Stimulated activated CD8-positive, alpha-beta memory T cell treated with anti-CD3 and anti-CD28 coated beads, Interleukin-15, amount 100 ng/mL, for 48 hours (primary cell): Measurements from ENCODE around the gene CHMP1B.

ENCODE experiments used
- DNase-seq, 2 donors: peaks; one replicate each; pipeline ENCODE4 v3.0.0-alpha.2; 2020; ENCODE audit warnings: low read depth in 2 of 2

Gene CHMP1B

DNA sequence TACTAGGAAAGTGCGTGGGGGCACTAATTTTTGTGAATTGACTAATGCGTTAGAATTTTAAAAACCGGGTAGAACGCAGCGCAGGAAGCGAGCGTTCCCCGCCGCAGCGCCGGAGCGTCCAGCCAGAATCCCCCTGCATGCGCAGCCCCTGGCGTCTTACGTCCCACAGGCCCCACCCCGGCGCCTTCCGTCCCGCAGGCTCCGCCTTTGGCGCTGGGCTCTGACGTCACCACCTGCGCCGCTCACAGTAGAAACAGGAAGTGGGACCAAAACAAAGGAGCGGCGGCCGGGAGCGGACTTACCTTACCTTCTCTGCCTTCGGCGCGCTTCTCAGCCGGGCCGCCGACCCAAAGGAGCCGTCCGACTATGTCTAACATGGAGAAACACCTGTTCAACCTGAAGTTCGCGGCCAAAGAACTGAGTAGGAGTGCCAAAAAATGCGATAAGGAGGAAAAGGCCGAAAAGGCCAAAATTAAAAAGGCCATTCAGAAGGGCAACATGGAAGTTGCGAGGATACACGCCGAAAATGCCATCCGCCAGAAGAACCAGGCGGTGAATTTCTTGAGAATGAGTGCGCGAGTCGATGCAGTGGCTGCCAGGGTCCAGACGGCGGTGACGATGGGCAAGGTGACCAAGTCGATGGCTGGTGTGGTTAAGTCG is at the start of gene CHMP1B:
CHMP1B (plus strand) TSS at position 268 of the 660 bp plus-strand sequence; CDS start at position 367, 99 bp downstream.
- peak; percentile 95 to 96 for DNase-seq

DNA sequence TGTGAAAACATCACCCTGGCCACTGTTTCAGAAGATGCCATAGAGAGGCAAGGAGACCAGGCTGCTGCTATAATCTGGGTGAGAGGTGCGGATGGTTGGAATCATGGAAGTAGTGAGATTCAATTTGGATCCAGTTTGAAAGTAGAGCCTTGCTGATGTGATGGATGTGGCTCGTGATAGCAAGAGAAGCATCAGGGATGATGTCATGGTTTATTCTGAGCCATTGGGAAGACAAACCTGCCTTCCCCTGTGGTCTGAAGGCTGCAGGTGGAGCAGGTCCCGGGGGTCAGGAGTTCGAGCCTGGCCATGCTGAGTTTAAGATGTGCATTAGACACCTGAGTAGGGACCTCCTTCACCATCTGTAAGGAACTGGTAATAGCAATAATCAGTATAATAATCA is 49.6 kb upstream of the CHMP1B start:
- DNase-seq: no peak

- no peak for DNase-seq
These were observed 49.1 kb upstream of the CHMP1B start for GRCh38 chr18:11802158-11802557.

GRCh38 chr18:11802586-11802985 is 48.6 kb upstream of the CHMP1B start:
- no peak for DNase-seq

DNA sequence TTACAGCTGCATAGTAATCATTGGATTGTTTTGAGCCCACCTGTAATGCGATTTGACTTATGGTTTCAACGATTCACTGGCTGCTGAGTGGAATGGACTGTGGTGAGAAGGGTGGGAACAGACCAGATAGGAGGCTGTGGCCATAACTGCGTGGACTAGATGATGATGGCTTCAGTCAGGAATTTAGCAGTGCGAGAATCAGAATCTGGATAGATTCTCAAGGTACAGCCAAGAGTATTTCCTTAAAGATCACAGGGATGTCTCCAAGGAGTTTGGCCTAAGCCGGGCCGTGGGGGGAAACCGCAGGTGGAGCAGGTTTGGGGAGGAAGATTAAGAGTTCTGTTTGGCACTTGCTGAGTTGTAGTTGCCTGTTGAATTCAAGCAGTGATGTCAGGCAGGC is 44.0 kb upstream of the CHMP1B start:
- DNase-seq: no peak

GRCh38 chr18:11808001-11808855 is 43.0 kb upstream of the CHMP1B start:
- no peak for DNase-seq

DNA sequence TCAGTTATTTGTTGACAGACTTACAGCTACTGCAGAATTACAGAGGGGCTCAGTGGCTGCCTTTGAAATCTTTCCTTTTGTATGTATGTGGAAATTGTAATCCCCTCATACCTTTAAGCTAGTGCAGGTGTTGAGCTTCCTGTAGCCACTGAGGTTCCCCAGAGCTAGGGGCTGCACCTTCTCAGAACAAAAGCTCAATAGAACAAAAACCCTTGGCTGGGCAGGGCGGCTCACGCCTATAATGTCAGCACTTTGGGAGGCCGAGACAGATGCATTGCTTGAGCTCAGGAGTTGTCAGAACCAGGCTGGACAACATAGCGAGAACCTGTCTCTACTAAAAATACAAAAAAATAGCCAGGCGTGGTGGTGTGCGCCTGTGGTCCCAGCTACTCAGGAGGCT is 41.3 kb upstream of the CHMP1B start:
- DNase-seq: no peak

DNA sequence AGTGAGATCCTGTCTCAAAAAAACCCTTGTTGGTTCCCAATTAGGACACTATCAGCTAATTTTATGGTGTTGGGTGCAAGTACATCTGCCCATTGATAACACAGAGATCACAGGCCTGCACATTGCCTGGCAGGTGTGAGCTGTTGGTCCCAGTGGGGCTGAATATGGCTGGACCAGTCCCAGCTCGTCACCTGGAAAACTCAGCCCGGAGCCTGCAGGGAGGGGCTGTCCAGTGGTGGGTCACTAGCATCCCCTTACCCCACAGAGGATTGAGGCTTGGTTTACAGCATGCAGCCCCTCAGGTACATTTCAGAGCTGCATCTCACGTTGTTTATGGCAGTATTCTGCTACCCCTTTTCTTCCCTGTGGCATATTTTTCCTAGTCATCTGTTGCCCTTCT is 40.8 kb upstream of the CHMP1B start:
- DNase-seq: no peak

DNA sequence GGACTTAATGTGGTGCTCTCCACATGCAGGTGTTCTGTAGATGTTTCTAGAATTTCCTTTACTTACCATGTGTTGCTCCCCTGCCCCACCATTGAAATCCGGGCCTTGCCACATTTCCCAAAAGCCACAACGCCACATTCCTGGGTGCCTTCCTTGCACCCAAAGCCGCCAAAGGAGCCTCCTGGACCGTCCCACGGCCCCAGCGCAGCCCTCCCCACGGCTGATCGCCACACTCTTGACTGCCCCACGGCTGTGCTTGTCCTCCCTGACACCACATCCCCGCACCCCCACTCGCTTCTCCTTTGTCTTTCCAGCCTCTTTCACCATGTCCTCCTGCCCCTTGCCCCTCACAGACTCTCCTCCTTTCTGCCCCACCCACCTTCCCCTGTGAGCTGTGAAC is 40.2 kb upstream of the CHMP1B start:
- DNase-seq: no peak

- DNase-seq: no peak
These were observed 34.0 kb upstream of the CHMP1B start for GRCh38 chr18:11817229-11817628.

DNA sequence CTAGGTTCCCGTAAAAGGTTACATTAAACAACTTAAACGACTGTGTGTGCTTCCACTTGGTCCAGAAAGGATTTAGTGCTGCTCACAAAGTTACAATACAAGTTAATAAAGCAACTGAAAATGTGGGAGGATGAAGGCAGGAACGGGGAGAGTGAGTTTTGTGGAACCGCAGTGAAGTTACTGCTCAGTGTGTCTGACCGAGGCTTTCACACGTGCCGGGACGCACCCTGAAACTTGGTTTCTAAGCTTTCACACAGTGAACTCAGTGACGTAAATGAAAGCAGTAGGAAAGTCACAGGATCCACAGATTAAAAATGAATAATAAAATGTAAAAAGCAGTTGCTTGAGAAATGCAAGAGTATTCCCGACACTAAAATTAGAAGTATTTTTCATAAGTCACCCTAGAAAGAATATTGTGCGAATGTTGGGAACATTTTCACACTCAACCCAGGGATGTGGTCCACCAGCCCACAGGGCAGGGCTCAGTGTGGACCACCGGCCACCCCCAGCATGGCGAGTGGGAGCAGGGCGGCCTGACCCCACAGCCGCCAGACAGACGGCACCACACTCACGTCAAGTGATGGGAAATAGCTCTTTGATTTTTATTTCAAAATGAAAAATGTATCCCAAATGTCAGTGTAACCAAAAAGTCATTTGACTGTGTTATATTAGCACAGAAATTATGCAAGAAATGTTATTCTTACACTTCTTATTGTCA is 32.6 kb upstream of the CHMP1B start:
- DNase-seq: no peak

DNA sequence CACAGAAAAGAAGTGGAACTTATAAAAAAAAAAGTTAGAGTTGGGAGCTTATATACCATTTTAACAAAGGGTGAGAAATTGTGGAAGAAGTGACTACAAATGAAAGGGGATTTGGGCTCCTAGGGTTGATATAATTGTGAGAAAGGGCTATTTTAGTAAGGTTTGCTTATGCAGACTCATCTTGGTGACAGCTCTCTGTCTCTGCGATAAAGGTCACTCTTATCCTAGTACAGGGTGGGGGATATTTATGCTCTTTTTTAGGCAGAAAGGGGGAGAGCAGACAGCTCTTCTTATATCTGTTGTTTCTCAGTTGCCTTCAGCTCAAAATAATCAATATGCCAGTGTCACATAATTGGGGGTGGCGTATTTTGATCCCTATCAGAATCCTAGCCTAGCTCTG is 31.3 kb upstream of the CHMP1B start:
- no peak for DNase-seq

DNA sequence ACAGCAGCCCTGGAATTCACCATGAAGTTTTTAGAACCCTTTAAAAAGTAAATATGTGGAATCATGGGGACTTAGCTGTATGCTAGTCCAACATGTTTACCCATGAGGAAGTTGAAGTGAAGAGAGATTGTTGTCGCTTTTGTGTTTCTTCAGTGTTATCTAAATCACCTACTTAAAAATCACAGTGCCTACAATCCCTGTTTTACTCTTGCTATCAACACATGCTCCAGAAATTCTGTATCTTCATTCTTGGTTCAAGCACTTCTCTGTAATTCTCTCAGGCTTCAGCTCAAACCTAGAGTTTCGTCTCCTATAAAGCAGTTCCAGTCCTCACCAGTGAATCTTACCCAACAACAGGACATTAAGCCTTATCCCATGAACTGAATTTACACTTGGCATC is 30.5 kb upstream of the CHMP1B start:
- DNase-seq: no peak

DNA sequence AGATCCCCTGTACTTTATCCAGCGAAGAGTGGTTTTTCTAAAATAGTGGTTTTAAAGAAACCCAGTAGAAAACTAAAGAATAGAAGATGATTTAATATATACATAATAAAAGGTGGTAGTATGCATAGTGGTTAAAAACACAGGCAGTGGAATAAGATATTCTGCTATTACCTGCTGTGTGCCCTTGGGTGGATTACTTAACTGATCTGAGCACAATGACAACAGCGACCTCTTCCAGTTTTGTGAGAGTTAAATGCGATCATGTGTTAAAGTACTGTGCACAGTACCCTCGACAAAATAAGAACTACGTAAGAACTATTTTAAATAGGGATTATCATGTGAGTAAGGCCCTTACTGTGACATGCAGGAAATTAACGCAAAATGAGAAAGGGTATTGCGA is 30.0 kb upstream of the CHMP1B start:
- no peak for DNase-seq

- no peak for DNase-seq
These were observed 29.5 kb upstream of the CHMP1B start for GRCh38 chr18:11821643-11822237.

DNA sequence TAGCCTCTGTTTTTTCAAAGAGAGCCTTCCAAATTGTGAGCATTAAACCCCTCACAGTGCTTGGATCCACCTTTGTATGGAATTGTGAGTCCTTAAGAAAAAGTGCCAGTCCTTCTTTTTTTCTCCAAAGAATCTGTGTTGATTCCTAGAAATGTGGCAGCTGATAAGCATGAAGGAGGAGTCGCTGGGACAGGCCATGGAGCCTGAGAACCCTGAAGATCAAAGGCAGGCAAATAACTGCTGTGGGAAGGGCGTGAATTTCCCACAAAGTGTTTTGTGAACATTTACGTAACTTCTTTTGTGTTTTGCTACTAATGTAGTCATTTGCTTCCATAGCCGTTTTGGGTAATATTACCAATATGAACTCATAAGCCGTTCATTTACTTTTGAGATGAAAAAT is 27.7 kb upstream of the CHMP1B start:
- DNase-seq: no peak

DNA sequence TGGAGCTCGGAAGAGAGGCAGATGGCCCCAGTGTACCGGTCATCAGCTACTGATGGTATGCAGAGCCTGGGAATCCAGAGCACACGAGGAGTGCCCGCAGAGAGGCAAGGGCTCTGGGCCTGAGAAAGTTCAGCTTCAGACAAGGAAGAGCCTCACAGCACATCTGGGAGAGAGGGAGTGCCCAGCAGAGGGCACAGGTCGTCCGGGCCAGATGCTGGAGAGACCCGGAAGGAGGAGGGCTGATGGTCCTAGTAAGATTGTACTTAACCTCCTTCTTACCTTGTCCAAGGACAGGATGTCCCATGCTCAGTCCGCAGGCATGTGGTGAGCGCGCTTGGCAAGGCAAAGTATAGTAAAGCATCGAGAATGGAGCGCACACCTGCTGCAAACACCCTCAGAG is 24.4 kb upstream of the CHMP1B start:
- no peak for DNase-seq

DNA sequence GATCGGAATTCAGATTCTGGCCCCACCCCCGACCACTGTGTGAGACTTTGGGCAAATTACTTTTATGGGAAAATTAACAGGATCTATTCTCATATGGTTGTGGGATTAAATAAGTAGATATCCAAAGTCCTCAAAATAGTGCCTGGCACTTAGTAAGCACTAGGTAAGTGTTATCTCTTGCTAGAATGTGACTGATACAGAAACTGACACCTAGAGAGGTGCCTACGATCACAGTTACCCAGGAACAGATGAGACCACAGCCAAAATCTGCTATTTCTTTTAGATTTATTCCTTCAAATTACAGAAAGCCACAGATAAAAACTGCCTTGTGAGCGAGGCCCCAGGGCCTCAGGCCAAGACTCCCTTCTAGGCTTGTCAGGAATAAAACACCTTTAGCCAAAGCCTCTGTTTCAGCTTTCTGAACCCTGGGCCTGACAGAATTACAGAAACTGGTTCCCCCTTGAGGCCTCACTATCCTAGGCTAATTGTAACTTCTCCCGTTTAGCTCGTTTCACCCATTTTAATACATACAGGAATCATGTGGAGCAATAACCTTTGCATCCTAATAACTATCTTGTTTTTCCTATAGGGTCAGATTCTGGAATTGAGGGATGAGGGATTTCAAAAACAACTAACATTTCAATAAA is 22.3 kb upstream of the CHMP1B start:
- DNase-seq: no peak

- DNase-seq: no peak
These were observed 20.6 kb upstream of the CHMP1B start for GRCh38 chr18:11830585-11830984.

GRCh38 chr18:11831921-11832320 is 19.3 kb upstream of the CHMP1B start:
- DNase-seq: no peak

DNA sequence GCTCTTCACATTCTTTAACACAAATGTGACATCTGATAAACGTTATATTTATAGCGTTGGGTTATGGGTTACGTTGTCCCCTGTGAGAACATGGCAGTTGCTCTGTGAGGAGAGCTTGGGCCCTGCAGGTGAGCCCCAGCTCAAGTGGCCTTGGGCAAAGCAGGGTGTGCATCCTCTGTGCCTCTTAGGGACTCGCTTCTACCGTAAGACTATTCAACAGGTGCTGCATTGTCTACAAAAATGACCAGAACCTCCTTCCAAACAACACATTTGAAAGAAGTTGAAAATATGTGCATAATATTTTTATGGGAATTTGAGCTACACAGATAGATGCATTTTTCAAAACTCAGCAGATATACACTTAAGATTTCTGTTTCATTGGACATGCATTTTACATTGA is 16.4 kb upstream of the CHMP1B start:
- no peak for DNase-seq

- DNase-seq: no peak
These were observed 11.7 kb upstream of the CHMP1B start for GRCh38 chr18:11839556-11839955.
